ENCODE results near the gene CBFA2T3. TPM values are rescaled to one million over a fixed set of nuclear protein-coding genes. Genes with fewer than 3 reads are reported as not detected.

The CBFA2T3 gene
- total RNA-seq, 1 experiment from 2014 or later: 2.1 TPM

- intact Hi-C loops (cut with micrococcal nuclease; ENCODE audit: unreplicated experiment): no loop called here
- Histone ChIP-seq H3K27me3 (replicated peaks; ENCODE audit: control insufficient read depth, insufficient read depth, low read length) (no peaks in the 10 kb centered on the region; the same call in 1 of the 2 replicates), H3K4me1 (no peaks in the 10 kb centered on the region), H3K4me3 (ENCODE audit: low read depth, low read length) (no peak overlapping the region), H3K36me3 (ENCODE audit: control insufficient read depth, insufficient read depth, low read length) (no peaks in the 10 kb centered on the region), H3K9me3 (no peaks in the 10 kb centered on the region)
- Mint-ChIP-seq H3K27me3 (ENCODE audit: insufficient read depth, unreplicated experiment) (peaks cover 26% of the 10 kb centered on the region), H3K4me3 (ENCODE audit: unreplicated experiment) (no peak overlapping the region), H3K27ac (ENCODE audit: unreplicated experiment) (no peak overlapping the region), H3K9me3 (ENCODE audit: unreplicated experiment) (no peaks in the 10 kb centered on the region), H3K36me3 (ENCODE audit: insufficient read depth, unreplicated experiment) (no peaks in the 10 kb centered on the region), H3K4me1 (ENCODE audit: low read depth, unreplicated experiment) (no peaks in the 10 kb centered on the region)
- ChIA-PET CTCF (no interaction called here), POLR2A (interaction anchor here (0.6 kb wide), 1 partner anchor 12 kb away, joined by 9 read pairs; no protein-coding TSS in a partner anchor)
- DNase-seq: no peak
- TF ChIP-seq CTCF (IDR thresholded peaks at IDR 0.05; ENCODE audit: insufficient read depth in 1 of 2, low read depth in 1 of 2, low read length in 1 of 2, severe bottlenecking in 1 of 2, unreplicated experiment in 1 of 2): no peak
- no TSS peak for BruUV-seq (replicated peaks)
Observed at GRCh38 chr16:88974080-88974915, 2.7 kb downstream of the CBFA2T3 start.

GRCh38 chr16:88973415-88974050 lies 3.5 kb downstream of the CBFA2T3 start:
- no peaks in the 10 kb centered on the region for H3K36me3 Mint-ChIP-seq (ENCODE audit: insufficient read depth, unreplicated experiment)
- Histone ChIP-seq H3K27me3 (replicated peaks; ENCODE audit: control insufficient read depth, insufficient read depth, low read length) (no peaks in the 10 kb centered on the region; the same call in 1 of the 2 replicates), H3K4me1 (no peaks in the 10 kb centered on the region), H3K9me3 (no peaks in the 10 kb centered on the region), H3K36me3 (ENCODE audit: control insufficient read depth, insufficient read depth, low read length) (no peaks in the 10 kb centered on the region), H3K4me3 (ENCODE audit: low read depth, low read length) (no peak overlapping the region)
- H3K27me3 Mint-ChIP-seq (ENCODE audit: insufficient read depth, unreplicated experiment): peaks cover 26% of the 10 kb centered on the region
- no peak for TF ChIP-seq CTCF (IDR thresholded peaks at IDR 0.05; ENCODE audit: insufficient read depth in 1 of 2, low read depth in 1 of 2, low read length in 1 of 2, severe bottlenecking in 1 of 2, unreplicated experiment in 1 of 2)
- POLR2A ChIA-PET: interaction anchor here (0.6 kb wide), 1 partner anchor 13 kb away, joined by 9 read pairs; no protein-coding TSS in a partner anchor
- no peaks in the 10 kb centered on the region for H3K9me3 Mint-ChIP-seq (ENCODE audit: unreplicated experiment)
- intact Hi-C loops (cut with micrococcal nuclease; ENCODE audit: unreplicated experiment): no loop called here
- BruUV-seq (replicated peaks): no TSS peak
- H3K4me3 Mint-ChIP-seq (ENCODE audit: unreplicated experiment): no peak overlapping the region
- no peaks in the 10 kb centered on the region for H3K4me1 Mint-ChIP-seq (ENCODE audit: low read depth, unreplicated experiment)
- CTCF ChIA-PET: no interaction called here
- no peak overlapping the region for H3K27ac Mint-ChIP-seq (ENCODE audit: unreplicated experiment)
- DNase-seq: no peak

- intact Hi-C loops (cut with micrococcal nuclease; ENCODE audit: unreplicated experiment): no loop called here
- BruUV-seq (replicated peaks): no TSS peak
- Histone ChIP-seq H3K4me1 (no peaks in the 10 kb centered on the region), H3K4me3 (ENCODE audit: low read depth, low read length) (no peak overlapping the region), H3K9me3 (no peaks in the 10 kb centered on the region), H3K36me3 (ENCODE audit: control insufficient read depth, insufficient read depth, low read length) (no peaks in the 10 kb centered on the region), H3K27me3 (replicated peaks; ENCODE audit: control insufficient read depth, insufficient read depth, low read length) (no peaks in the 10 kb centered on the region; the same call in 1 of the 2 replicates)
- no peak overlapping the region for H3K27ac Mint-ChIP-seq (ENCODE audit: unreplicated experiment)
- H3K27me3 Mint-ChIP-seq (ENCODE audit: insufficient read depth, unreplicated experiment): peaks cover 26% of the 10 kb centered on the region
- H3K4me1 Mint-ChIP-seq (ENCODE audit: low read depth, unreplicated experiment): no peaks in the 10 kb centered on the region
- POLR2A ChIA-PET: no interaction called here
- no peaks in the 10 kb centered on the region for H3K36me3 Mint-ChIP-seq (ENCODE audit: insufficient read depth, unreplicated experiment)
- H3K9me3 Mint-ChIP-seq (ENCODE audit: unreplicated experiment): no peaks in the 10 kb centered on the region
- CTCF ChIA-PET: no interaction called here
- TF ChIP-seq CTCF (IDR thresholded peaks at IDR 0.05; ENCODE audit: insufficient read depth in 1 of 2, low read depth in 1 of 2, low read length in 1 of 2, severe bottlenecking in 1 of 2, unreplicated experiment in 1 of 2): no peak
- no peak overlapping the region for H3K4me3 Mint-ChIP-seq (ENCODE audit: unreplicated experiment)
- no peak for DNase-seq
Observed at GRCh38 chr16:88973007-88973410, 4.0 kb downstream of the CBFA2T3 start.

All from Caco-2 (cell line).